Psoas muscle (tissue), 8 donors: ENCODE results near the gene KLHDC7B. TPM values are rescaled to one million over a fixed set of nuclear protein-coding genes. Genes with fewer than 3 reads are reported as not detected.
A peak's percentile ranks its signal among the peaks of the same experiment; 100 is the strongest.

Experiments used
- ATAC-seq, 4 donors: fragments of 200-7000 bp; cut with Tn5 transposase; one replicate each; pipeline ENCODE4 v1.9.1; 2020; ENCODE audit warnings: moderate library complexity in 3 of 4, mild to moderate bottlenecking in 2 of 4
- DNase-seq, 2 donors: peaks; one replicate each; pipeline ENCODE4 v3.0.0-alpha.2; 2020
- H3K27ac ChIP-seq: fragments of 200-600 bp; one replicate; pipeline ENCODE4 v1.8.0; 2022
- H3K27me3 ChIP-seq, 3 donors: fragments of 200-600 bp in 1 of 3; one replicate each; pipeline versions ENCODE4 v1.6.1 to v1.8.0; 2013 to 2022; ENCODE audit warnings: low read length in 2 of 3, mild to moderate bottlenecking in 2 of 3, moderate library complexity in 1 of 3; ENCODE audit not compliant: insufficient read depth in 3 of 3
- H3K36me3 ChIP-seq, 2 donors: fragments of 200-600 bp in 1 of 2; one replicate each; pipeline versions ENCODE4 v1.6.1 to v1.8.0; 2013 to 2022; ENCODE audit warnings: low read depth in 1 of 2, mild to moderate bottlenecking in 1 of 2, moderate library complexity in 1 of 2; ENCODE audit not compliant: insufficient read depth in 1 of 2
- H3K4me1 ChIP-seq: fragments of 200-600 bp; one replicate; pipeline ENCODE4 v1.8.0; 2022
- H3K4me3 ChIP-seq: fragments of 200-600 bp; one replicate; pipeline ENCODE4 v1.8.0; 2022; ENCODE audit warnings: mild to moderate bottlenecking
- H3K9me3 ChIP-seq: fragments of 200-600 bp; one replicate; pipeline ENCODE4 v1.8.0; 2022
- CTCF ChIP-seq: fragments of 200-600 bp; IDR thresholded peaks from one replicate; pipeline ENCODE4 v1.8.0; 2022; ENCODE audit warnings: antibody characterized with exemption
- WGBS, 3 donors: extraction: QIAGEN DNeasy Blood & Tissue Kit; methylation state at CpG; one replicate each; pipeline versions ENCODE4 v1.1.6 to v1.1.7; 2013; 5-methylcytosine and 5-hydroxymethylcytosine counted together
- intact Hi-C, 2 donors: fragments of 100-400 bp; cut with DNase I; formaldehyde crosslinking; loops; one replicate each; pipeline versions ENCODE4 v1.11.0 to v1.14.2; 2022
- polyA plus RNA-seq, 3 donors: library from polyadenylated mRNA; stranded (reverse); fragments of 200-250 nt; gene quantifications; one replicate each; pipeline ENCODE4 v1.2.3, GENCODE V29; 2013
- total RNA-seq, 4 donors: library from RNA; stranded (reverse); fragmentation: NEBNext Ultra II Directional in 2 of 4; extraction: Animal tissue kit (Norgen Biotek cat#: 25700) in 2 of 4; gene quantifications; one replicate each; pipeline versions ENCODE4 v1.2.1 to v1.2.4, GENCODE V29; 2021 to 2023
- donor health status: healthy with polysubstance abuse.
- donor health status: DM: no; HTN: no; CAD: no; lungs with moderate emphysema.
- donor health status: Bipolar disorder and iron deficiency.
- donor health status: healthy.
- donor health status: DM: yes; HTN: yes; CAD: no.
- donor health status: DM: no; HTN: no; CAD: no.
- donor health status: DM: no; HTN: no; CAD: no.
- donor health status: DM: yes; HTN: yes; CAD: no.

Gene KLHDC7B
- total and polyA plus RNA-seq, 7 donors = 0.01 to 0.11 (median 0.01) TPM; not detected in 4

GRCh38 chr22:50525858-50526107, 19.9 kb upstream of the KLHDC7B start:
- peak overlapping the region; percentile 95 for H3K4me3 ChIP-seq
- no peak for TF ChIP-seq CTCF
- peaks cover 22% of the 10 kb centered on the region for H3K4me1 ChIP-seq
- no peaks in the 10 kb centered on the region for H3K9me3 ChIP-seq
- ATAC-seq = peak in 2 of 4 donors; percentile 13 to 14
- H3K27me3 ChIP-seq = peaks cover 0 to 21% (median 14%) of the 10 kb centered on the region in 3 donors
- intact Hi-C loops = loop anchor here in 1 of 2 donors (5.0 kb wide), 1 partner anchor 37 kb away; the partner anchor contains the start of gene SYCE3
- H3K27ac ChIP-seq = peak overlapping the region; percentile 90
- 0% methylated on average over 8 to 33 of the region's 33 CpGs for WGBS, 3 donors
- peaks cover 0 to 32% of the 10 kb centered on the region in 2 donors for H3K36me3 ChIP-seq
- no peak for DNase-seq

DNA sequence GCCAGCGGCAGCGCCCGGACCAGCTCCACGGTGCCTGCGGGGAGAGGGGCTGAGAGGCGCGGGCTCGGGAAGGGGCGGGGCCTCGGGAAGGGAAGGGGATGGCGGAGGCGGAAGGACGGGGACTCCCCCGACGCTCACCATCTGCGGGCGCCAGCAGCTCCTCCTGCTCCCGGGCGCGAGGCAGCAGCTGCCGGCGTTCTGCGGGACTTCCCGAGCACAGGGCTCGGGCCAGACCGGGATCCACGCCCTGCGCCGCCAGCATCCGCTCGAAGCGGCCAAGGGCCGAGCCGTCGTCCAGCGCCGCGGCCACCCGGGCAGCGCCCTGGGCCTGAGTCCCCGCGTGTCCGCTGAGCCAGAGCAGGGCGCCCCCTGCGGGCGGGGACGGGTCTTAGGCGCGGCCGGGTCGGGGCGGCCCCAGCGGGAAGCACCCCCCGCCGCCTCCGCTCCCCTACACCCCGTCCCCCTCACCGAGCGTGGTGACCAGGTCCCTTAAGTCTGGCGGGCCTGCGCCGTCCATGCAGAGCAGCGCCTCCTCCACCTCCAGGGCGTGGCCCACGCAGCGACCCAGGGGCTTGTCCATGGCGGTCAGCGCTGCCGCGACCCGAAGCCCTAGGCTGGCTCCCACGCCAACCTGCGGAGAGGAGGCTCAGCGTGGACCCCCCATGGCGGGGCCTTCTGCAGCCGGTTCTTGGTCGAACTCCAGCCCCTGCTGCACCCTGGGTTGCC, 19.4 kb upstream of the KLHDC7B start:
- intact Hi-C loops = loop anchor here in 1 of 2 donors (5.0 kb wide), 1 partner anchor 36 kb away; the partner anchor contains the start of gene SYCE3
- 1 to 2% (median 1%) methylated on average over 34 to 77 of the region's 77 CpGs for WGBS, 3 donors
- peak; percentile 33 for TF ChIP-seq CTCF

GRCh38 chr22:50526834-50527801, 18.6 kb upstream of the KLHDC7B start:
- no peak for TF ChIP-seq CTCF
- intact Hi-C loops = loop anchor here in 1 of 2 donors (5.0 kb wide), 1 partner anchor 35 kb away; the partner anchor contains the start of gene SYCE3

More for the DNA sequence above, 19.4 kb upstream of the KLHDC7B start:
- peak; percentile 82 to 89 for DNase-seq
- H3K36me3 ChIP-seq = peaks cover 0 to 27% of the 10 kb centered on the region in 2 donors
- ATAC-seq = peak; percentile 17 to 28 (median 24)
- peaks cover 0 to 26% (median 18%) of the 10 kb centered on the region in 3 donors for H3K27me3 ChIP-seq
- H3K4me1 ChIP-seq = peaks cover 25% of the 10 kb centered on the region
- no peaks in the 10 kb centered on the region for H3K9me3 ChIP-seq
- H3K27ac ChIP-seq = peak overlapping the region; percentile 90
- peak overlapping the region; percentile 95 for H3K4me3 ChIP-seq

DNA sequence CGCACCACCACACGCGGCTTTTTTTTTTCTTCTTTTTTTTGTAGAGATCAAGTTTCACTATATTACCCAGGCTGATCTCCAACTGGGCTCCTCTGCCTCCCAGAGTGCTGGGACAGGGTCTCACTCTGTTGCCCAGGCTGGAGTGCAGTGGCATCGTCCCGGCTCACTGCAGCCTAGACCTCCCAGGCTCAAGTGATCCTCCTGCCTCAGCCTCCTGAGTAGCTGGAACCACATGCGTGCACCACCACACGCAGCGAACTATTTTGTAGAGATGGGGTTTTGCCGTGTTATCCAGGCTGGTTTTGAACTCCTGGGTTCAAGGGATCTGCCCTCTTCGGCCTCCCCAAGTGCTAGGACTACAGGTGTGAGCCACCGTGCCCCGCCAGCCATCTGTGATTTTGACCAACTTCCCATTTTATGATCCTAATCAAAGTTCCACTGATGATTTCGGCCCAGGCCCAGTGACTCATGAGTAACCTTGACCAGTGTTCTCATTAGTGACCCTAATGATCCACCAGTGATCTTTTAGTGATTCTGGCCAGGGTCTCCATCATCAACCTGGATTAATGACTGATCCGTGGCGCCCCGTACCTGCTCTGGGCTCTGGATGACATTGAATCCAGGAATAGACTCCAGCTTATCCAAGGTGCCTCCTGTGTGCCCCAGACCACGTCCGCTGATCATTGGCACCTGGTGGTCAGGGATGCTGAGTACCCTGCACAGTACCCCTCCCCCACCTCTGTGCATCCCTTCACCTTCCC, 17.6 kb upstream of the KLHDC7B start:
- H3K27me3 ChIP-seq = peaks cover 0 to 44% (median 21%) of the 10 kb centered on the region in 3 donors
- DNase-seq (peak in 1 of 2 donors; percentile 16), ATAC-seq (no peak)
- no peak for TF ChIP-seq CTCF
- WGBS, 3 donors = 87 to 92% (median 88%) methylated on average over 18 of the region's 18 CpGs
- peaks cover 34% of the 10 kb centered on the region for H3K4me1 ChIP-seq
- no peaks in the 10 kb centered on the region for H3K9me3 ChIP-seq
- no peak overlapping the region for H3K27ac ChIP-seq
- peaks cover 0 to 9% of the 10 kb centered on the region in 2 donors for H3K36me3 ChIP-seq
- H3K4me3 ChIP-seq = peak overlapping the region; percentile 95
- intact Hi-C loops = loop anchor here in 1 of 2 donors (5.0 kb wide), 1 partner anchor 34 kb away; the partner anchor contains the start of gene SYCE3

More at GRCh38 chr22:50526834-50527801, 18.6 kb upstream of the KLHDC7B start:
- Histone ChIP-seq H3K4me1 (peaks cover 33% of the 10 kb centered on the region), H3K27me3 (peaks cover 0 to 34% (median 21%) of the 10 kb centered on the region in 3 donors), H3K36me3 (peaks cover 0 to 19% of the 10 kb centered on the region in 2 donors), H3K27ac (peak overlapping the region; percentile 90), H3K4me3 (peak overlapping the region; percentile 95), H3K9me3 (no peaks in the 10 kb centered on the region)
- peak; percentile 58 to 71 for DNase-seq
- WGBS, 3 donors = 41 to 49% (median 46%) methylated on average over 29 of the region's 29 CpGs
- no peak for ATAC-seq
